OCI-LY7 (cell line): Measurements from ENCODE around the gene DCAF8. TPM values are rescaled to one million over a fixed set of nuclear protein-coding genes. Genes with fewer than 3 reads are reported as not detected.

Source experiments
- BruUV-seq: library from RNA; stranded (reverse); fragments of 400-500 nt; replicated peaks from 2 replicates; lab custom pipeline; 2021; lab: Mats Ljungman, UMichigan
- CTCF ChIA-PET: fragments of 300-600 bp; sonication (Branson Sonifier 250); formaldehyde crosslinking; loops from one replicate; lab custom pipeline; 2022; ENCODE audit warnings: antibody characterized with exemption; ENCODE audit not compliant: unreplicated experiment; lab: Charles Lee
- POLR2A ChIA-PET: fragments of 300-600 bp; sonication (Branson Sonifier 250); formaldehyde crosslinking; loops from one replicate; lab custom pipeline; 2022; ENCODE audit warnings: antibody characterized with exemption; lab: Charles Lee
- DNase-seq: peaks from one replicate; pipeline ENCODE4 v3.0.0-alpha.2; 2015; ENCODE audit warnings: low spot score
- H2AFZ ChIP-seq: fragments of 200-600 bp; sonication (generic), shearing (Covaris generic); 2 replicates; pipeline ENCODE4 v1.6.1; 2014; ENCODE audit warnings: mild to moderate bottlenecking, antibody characterized with exemption, low read length, moderate library complexity
- H3K27ac ChIP-seq: fragments of 200-600 bp; sonication (generic); 2 replicates; pipeline ENCODE4 v1.5.1; 2014; ENCODE audit warnings: mixed run types, low read depth, mild to moderate bottlenecking, moderate library complexity, low read length, inconsistent platforms; ENCODE audit not compliant: poor library complexity, severe bottlenecking
- H3K36me3 ChIP-seq: fragments of 200-600 bp; sonication (generic); 2 replicates; pipeline ENCODE4 v1.6.1; 2014; ENCODE audit warnings: mild to moderate bottlenecking, antibody characterized with exemption, low read length, moderate library complexity, mixed read lengths; ENCODE audit not compliant: insufficient read depth
- H3K4me1 ChIP-seq: fragments of 200-600 bp; sonication (generic); 2 replicates; pipeline ENCODE4 v1.5.1; 2014; ENCODE audit warnings: mild to moderate bottlenecking, low read length; ENCODE audit not compliant: insufficient read depth, poor library complexity, severe bottlenecking
- H3K4me2 ChIP-seq: fragments of 200-600 bp; sonication (generic); 2 replicates; pipeline ENCODE4 v1.6.1; 2014; ENCODE audit warnings: mild to moderate bottlenecking, low read length
- H3K4me3 ChIP-seq: fragments of 200-600 bp; sonication (generic); 2 replicates; pipeline ENCODE4 v1.5.1; 2014; ENCODE audit warnings: mild to moderate bottlenecking, low read depth, low read length; ENCODE audit not compliant: poor library complexity, severe bottlenecking
- H3K79me2 ChIP-seq: fragments of 200-600 bp; sonication (generic); 2 replicates; pipeline ENCODE4 v1.6.1; 2016; ENCODE audit warnings: low read depth, mild to moderate bottlenecking, low read length, moderate library complexity, mixed read lengths; ENCODE audit not compliant: insufficient read depth
- H3K9me2 ChIP-seq: fragments of 200-600 bp; sonication (generic); 2 replicates; pipeline ENCODE4 v1.6.1; 2016; ENCODE audit warnings: mild to moderate bottlenecking, low read length, mixed read lengths; ENCODE audit not compliant: insufficient read depth
- H3K9me3 ChIP-seq: fragments of 200-600 bp; sonication (generic); 2 replicates; pipeline ENCODE4 v1.6.1; 2014; ENCODE audit warnings: mild to moderate bottlenecking, mixed run types, low read length, mixed read lengths
- H4K20me1 ChIP-seq: fragments of 200-600 bp; sonication (generic); 2 replicates; pipeline ENCODE4 v1.6.1; 2014; ENCODE audit warnings: mild to moderate bottlenecking, antibody characterized with exemption, low read length, moderate library complexity, mixed read lengths; ENCODE audit not compliant: insufficient read depth
- CTCF ChIP-seq: fragments of 200-600 bp; sonication (generic); conservative IDR thresholded peaks from 2 replicates; pipeline ENCODE4 v1.5.1; 2014; ENCODE audit warnings: mild to moderate bottlenecking, antibody characterized with exemption, low read length, moderate library complexity, mixed read lengths
- EZH2phosphoT487 ChIP-seq: fragments of 200-600 bp; sonication (generic); IDR thresholded peaks from 2 replicates; pipeline ENCODE4 v1.6.1; 2018; ENCODE audit warnings: low read depth, borderline replicate concordance, mild to moderate bottlenecking, mixed run types, antibody characterized with exemption, low read length, moderate library complexity, mixed read lengths
- intact Hi-C: fragments of 100-400 bp; cut with micrococcal nuclease; formaldehyde crosslinking; loops from one replicate; pipeline ENCODE4 v1.10.0; 2022; ENCODE audit not compliant: unreplicated experiment
- total RNA-seq, 2 experiments: library from RNA; depleted of rRNA in 1 of 2; stranded (reverse); fragments of >200 nt in 1 of 2; shearing (Covaris generic) in 1 of 2; gene quantifications; 2 replicates each; pipeline ENCODE4 v1.2.3, GENCODE V29; 2014 to 2022

The DCAF8 gene
- total RNA-seq, 2 experiments from 2014 or later = 118 to 139 TPM

GRCh38 chr1:160260406-160261382, 1.7 kb downstream of the DCAF8 start:
- TF ChIP-seq EZH2phosphoT487 = no peak
- no peak for TF ChIP-seq CTCF
- Histone ChIP-seq H3K4me3 (peak overlapping the region; percentile 88), H3K79me2 (peaks cover 30% of the 10 kb centered on the region), H4K20me1 (peaks cover 5% of the 10 kb centered on the region; the same call in 1 of the 2 replicates), H3K9me2 (no peaks in the 10 kb centered on the region), H3K27ac (no peak overlapping the region), H3K4me2 (peak overlapping the region; percentile 88), H3K9me3 (no peaks in the 10 kb centered on the region), H2AFZ (no peak overlapping the region), H3K36me3 (peaks cover 19% of the 10 kb centered on the region), H3K4me1 (peaks cover 21% of the 10 kb centered on the region)
- no TSS peak for BruUV-seq
- intact Hi-C loops = no loop called here
- ChIA-PET CTCF (interaction anchor here (0.6 to 1.3 kb wide), 4 partner anchors 9 to 337 kb away, joined by 3 to 4 read pairs (median 4); no protein-coding TSS in a partner anchor), POLR2A (interaction anchor here (0.6 to 3.2 kb wide), 8 partner anchors 8 to 360 kb away, joined by 3 to 14 read pairs (median 7); partner anchors contain the start of gene PEX19)
- DNase-seq = no peak

- Histone ChIP-seq H3K9me3 (no peaks in the 10 kb centered on the region), H3K4me3 (no peak overlapping the region), H4K20me1 (peaks cover 5% of the 10 kb centered on the region; the same call in 1 of the 2 replicates), H3K9me2 (no peaks in the 10 kb centered on the region), H2AFZ (no peak overlapping the region), H3K4me2 (no peak overlapping the region), H3K27ac (no peak overlapping the region), H3K4me1 (peaks cover 21% of the 10 kb centered on the region), H3K36me3 (peaks cover 32% of the 10 kb centered on the region), H3K79me2 (peaks cover 30% of the 10 kb centered on the region)
- POLR2A ChIA-PET = interaction anchor here (1.5 to 3.2 kb wide), 2 partner anchors 10 to 14 kb away, joined by 4 to 12 read pairs; no protein-coding TSS in a partner anchor
- BruUV-seq = no TSS peak
- no peak for TF ChIP-seq EZH2phosphoT487
- TF ChIP-seq CTCF = no peak
- CTCF ChIA-PET = interaction anchor here (0.6 kb wide), 1 partner anchor 57 kb away, joined by 3 read pairs; no protein-coding TSS in a partner anchor
- intact Hi-C loops = no loop called here
- no peak for DNase-seq
Observed at GRCh38 chr1:160258177-160258798, 4.1 kb downstream of the DCAF8 start.
